Measurements from ENCODE around the gene PALM2AKAP2.
"Not testable (repeated sequence)": the region's sequence is repeated elsewhere in the genome, so short reads cannot be mapped to it uniquely, and the experiment has no call there.

PALM2AKAP2 gene

GRCh38 chr9:109805050-109805449 lies 25.1 kb downstream of the PALM2AKAP2 start:
- DNase-seq (ENCODE audit: low read depth): no peak

- no peak for DNase-seq (ENCODE audit: low read depth)
Measured at GRCh38 chr9:109806506-109807115, 26.6 kb downstream of the PALM2AKAP2 start.

GRCh38 chr9:109811876-109812275 lies 31.9 kb downstream of the PALM2AKAP2 start:
- no peak for DNase-seq (ENCODE audit: low read depth)

GRCh38 chr9:109812331-109812730 lies 32.3 kb downstream of the PALM2AKAP2 start:
- no peak for DNase-seq (ENCODE audit: low read depth)

GRCh38 chr9:109812818-109813281 lies 32.9 kb downstream of the PALM2AKAP2 start:
- DNase-seq (ENCODE audit: low read depth): no peak

- DNase-seq (ENCODE audit: low read depth): no peak
Measured at GRCh38 chr9:109813303-109813702, 33.3 kb downstream of the PALM2AKAP2 start.

GRCh38 chr9:109813829-109814228 lies 33.8 kb downstream of the PALM2AKAP2 start:
- DNase-seq (ENCODE audit: low read depth): no peak

GRCh38 chr9:109815366-109815947 lies 35.5 kb downstream of the PALM2AKAP2 start:
- DNase-seq (ENCODE audit: low read depth): no peak

- DNase-seq (ENCODE audit: low read depth): no peak
Measured at GRCh38 chr9:109816490-109816889, 36.5 kb downstream of the PALM2AKAP2 start.

GRCh38 chr9:109817146-109817845 lies 37.3 kb downstream of the PALM2AKAP2 start:
- DNase-seq (ENCODE audit: low read depth): no peak

- no peak for DNase-seq (ENCODE audit: low read depth)
Measured at GRCh38 chr9:109817846-109818472, 38.0 kb downstream of the PALM2AKAP2 start.

GRCh38 chr9:109821711-109822110 lies 41.7 kb downstream of the PALM2AKAP2 start:
- no peak for DNase-seq (ENCODE audit: low read depth)

- DNase-seq (ENCODE audit: low read depth): not testable (repeated sequence)
Measured at GRCh38 chr9:109825383-109825782, 45.4 kb downstream of the PALM2AKAP2 start.

GRCh38 chr9:109826559-109826958 lies 46.6 kb downstream of the PALM2AKAP2 start:
- no peak for DNase-seq (ENCODE audit: low read depth)

GRCh38 chr9:109828254-109828653 lies 48.3 kb downstream of the PALM2AKAP2 start:
- no peak for DNase-seq (ENCODE audit: low read depth)
